GM18867 (cell line): ENCODE data around the gene ZNF101.
A peak's percentile ranks its signal among the peaks of the same experiment; 100 is the strongest.
"Not testable (repeated sequence)": the region's sequence is repeated elsewhere in the genome, so short reads cannot be mapped to it uniquely, and the experiment has no call there.

Experiments
- ATAC-seq: cut with Tn5 transposase; IDR thresholded peaks from one replicate; pipeline ENCODE4 v1.9.1; 2021; ENCODE audit warnings: mild to moderate bottlenecking, moderate library complexity; ENCODE audit not compliant: unreplicated experiment

The ZNF101 gene

GRCh38 chr19:19659646-19660245, 8.9 kb upstream of the ZNF101 start:
- no peak for ATAC-seq

- no peak for ATAC-seq
These were observed 7.4 kb upstream of the ZNF101 start for GRCh38 chr19:19661141-19661674.

- peak; percentile 54 for ATAC-seq
These were observed 6.9 kb upstream of the ZNF101 start for GRCh38 chr19:19661675-19662251.

GRCh38 chr19:19662344-19662743, 6.3 kb upstream of the ZNF101 start:
- no peak for ATAC-seq

GRCh38 chr19:19662871-19663255, 5.8 kb upstream of the ZNF101 start:
- no peak for ATAC-seq

- ATAC-seq = peak; percentile 70
These were observed 5.2 kb upstream of the ZNF101 start, which contains the start of gene ATP13A1 for GRCh38 chr19:19663256-19664120. Gene ATP13A1, minus strand, starts transcription at chr19:19663676. Its CDS starts 10 bp downstream, at chr19:19663666.

GRCh38 chr19:19665420-19665948, 3.2 kb upstream of the ZNF101 start:
- not testable (repeated sequence) for ATAC-seq

GRCh38 chr19:19670070-19670551, 1.5 kb downstream of the ZNF101 start:
- no peak for ATAC-seq

GRCh38 chr19:19672816-19673215, 4.2 kb downstream of the ZNF101 start:
- ATAC-seq = no peak

- ATAC-seq = no peak
These were observed 5.7 kb downstream of the ZNF101 start for GRCh38 chr19:19674315-19674714.

GRCh38 chr19:19677579-19677978, 8.9 kb downstream of the ZNF101 start:
- ATAC-seq = no peak

GRCh38 chr19:19679176-19680073, 10.8 kb downstream of the ZNF101 start:
- ATAC-seq = no peak

GRCh38 chr19:19686119-19686518, 17.5 kb downstream of the ZNF101 start:
- ATAC-seq = not testable (repeated sequence)

- ATAC-seq = no peak
These were observed 17.9 kb downstream of the ZNF101 start for GRCh38 chr19:19686580-19686979.

- ATAC-seq = no peak
These were observed 18.5 kb downstream of the ZNF101 start for GRCh38 chr19:19687090-19687489.

- not testable (repeated sequence) for ATAC-seq
These were observed 20.4 kb downstream of the ZNF101 start for GRCh38 chr19:19689023-19689422.

GRCh38 chr19:19691683-19692082, 23.0 kb downstream of the ZNF101 start:
- no peak for ATAC-seq

GRCh38 chr19:19696386-19696785, 27.7 kb downstream of the ZNF101 start:
- ATAC-seq = no peak

- ATAC-seq = no peak
These were observed 28.9 kb downstream of the ZNF101 start for GRCh38 chr19:19697589-19697988.

GRCh38 chr19:19700493-19700892, 31.9 kb downstream of the ZNF101 start:
- not testable (repeated sequence) for ATAC-seq
